Parathyroid adenoma (tissue), 2 donors: ENCODE measurements around the gene ADGRV1.

Experiments
- H2AFZ ChIP-seq: fragments of 300-600 bp; sonication (generic); one replicate; pipeline ENCODE4 v1.7.0; 2017; ENCODE audit warnings: antibody characterized with exemption, mild to moderate bottlenecking
- H3K27ac ChIP-seq: fragments of 300-600 bp; sonication (generic); one replicate; pipeline ENCODE4 v1.7.0; 2017
- H3K27me3 ChIP-seq: fragments of 300-600 bp; sonication (generic); one replicate; pipeline ENCODE4 v1.7.0; 2017; ENCODE audit warnings: low read length; ENCODE audit not compliant: control insufficient read depth, insufficient read depth
- H3K36me3 ChIP-seq: fragments of 300-600 bp; sonication (generic); one replicate; pipeline ENCODE4 v1.7.0; 2017; ENCODE audit warnings: low read length; ENCODE audit not compliant: control insufficient read depth, insufficient read depth
- H3K4me1 ChIP-seq: fragments of 300-600 bp; sonication (generic); one replicate; pipeline ENCODE4 v1.7.0; 2017; ENCODE audit warnings: control low read depth
- H3K4me2 ChIP-seq: fragments of 300-600 bp; sonication (generic); one replicate; pipeline ENCODE4 v1.7.0; 2017; ENCODE audit warnings: low read length
- H3K4me3 ChIP-seq: fragments of 300-600 bp; sonication (generic); one replicate; pipeline ENCODE4 v1.7.0; 2017; ENCODE audit warnings: low read depth, low read length
- H3K79me2 ChIP-seq: fragments of 300-600 bp; sonication (generic); one replicate; pipeline ENCODE4 v1.7.0; 2017; ENCODE audit warnings: control low read depth
- H3K9ac ChIP-seq: fragments of 300-600 bp; sonication (generic); one replicate; pipeline ENCODE4 v1.7.0; 2017; ENCODE audit warnings: mild to moderate bottlenecking
- H3K9me3 ChIP-seq: fragments of 300-600 bp; sonication (generic); one replicate; pipeline ENCODE4 v1.7.0; 2017; ENCODE audit warnings: low read length; ENCODE audit not compliant: control insufficient read depth
- TF ChIP-seq, protein P1 (sequence below): fragments of 300-600 bp; sonication (generic); IDR thresholded peaks from one replicate; pipeline ENCODE4 v1.7.0; 2017; ENCODE audit warnings: antibody characterized with exemption, mild to moderate bottlenecking
- donor health status: primary hyperparathyroidism.

Gene ADGRV1

DNA sequence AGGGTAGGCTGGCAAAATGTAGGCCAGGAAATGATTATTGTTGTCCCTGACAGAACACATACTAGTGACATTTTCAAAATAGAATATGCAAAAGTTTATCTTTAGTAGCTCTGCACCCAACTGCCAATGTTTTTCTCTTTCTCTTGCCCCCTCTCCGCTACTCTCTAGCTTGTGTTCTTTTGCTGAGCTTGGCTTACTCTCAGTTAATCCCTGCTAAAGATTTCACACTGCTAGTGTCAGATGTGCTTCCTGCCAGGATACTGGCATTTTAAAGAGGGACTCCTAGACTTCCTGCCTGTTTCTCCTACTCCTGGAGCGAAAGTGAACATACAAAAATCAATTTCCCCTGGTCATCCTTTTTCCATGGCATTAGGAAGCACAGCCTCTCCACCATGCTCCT is 564.1 kb downstream of the ADGRV1 start:
- no peak overlapping the region for H3K4me2 ChIP-seq
- no peaks in the 10 kb centered on the region for H3K9me3 ChIP-seq
- H3K27me3 ChIP-seq, result no peaks in the 10 kb centered on the region
- no peak overlapping the region for H3K27ac ChIP-seq
- no peaks in the 10 kb centered on the region for H3K36me3 ChIP-seq
- TF ChIP-seq, protein P1, sequence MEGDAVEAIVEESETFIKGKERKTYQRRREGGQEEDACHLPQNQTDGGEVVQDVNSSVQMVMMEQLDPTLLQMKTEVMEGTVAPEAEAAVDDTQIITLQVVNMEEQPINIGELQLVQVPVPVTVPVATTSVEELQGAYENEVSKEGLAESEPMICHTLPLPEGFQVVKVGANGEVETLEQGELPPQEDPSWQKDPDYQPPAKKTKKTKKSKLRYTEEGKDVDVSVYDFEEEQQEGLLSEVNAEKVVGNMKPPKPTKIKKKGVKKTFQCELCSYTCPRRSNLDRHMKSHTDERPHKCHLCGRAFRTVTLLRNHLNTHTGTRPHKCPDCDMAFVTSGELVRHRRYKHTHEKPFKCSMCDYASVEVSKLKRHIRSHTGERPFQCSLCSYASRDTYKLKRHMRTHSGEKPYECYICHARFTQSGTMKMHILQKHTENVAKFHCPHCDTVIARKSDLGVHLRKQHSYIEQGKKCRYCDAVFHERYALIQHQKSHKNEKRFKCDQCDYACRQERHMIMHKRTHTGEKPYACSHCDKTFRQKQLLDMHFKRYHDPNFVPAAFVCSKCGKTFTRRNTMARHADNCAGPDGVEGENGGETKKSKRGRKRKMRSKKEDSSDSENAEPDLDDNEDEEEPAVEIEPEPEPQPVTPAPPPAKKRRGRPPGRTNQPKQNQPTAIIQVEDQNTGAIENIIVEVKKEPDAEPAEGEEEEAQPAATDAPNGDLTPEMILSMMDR, result no peak
- H3K9ac ChIP-seq, result no peak overlapping the region
- H2AFZ ChIP-seq, result no peak overlapping the region
- peaks cover 24% of the 10 kb centered on the region for H3K4me1 ChIP-seq
- H3K79me2 ChIP-seq, result no peaks in the 10 kb centered on the region
- no peak overlapping the region for H3K4me3 ChIP-seq

DNA sequence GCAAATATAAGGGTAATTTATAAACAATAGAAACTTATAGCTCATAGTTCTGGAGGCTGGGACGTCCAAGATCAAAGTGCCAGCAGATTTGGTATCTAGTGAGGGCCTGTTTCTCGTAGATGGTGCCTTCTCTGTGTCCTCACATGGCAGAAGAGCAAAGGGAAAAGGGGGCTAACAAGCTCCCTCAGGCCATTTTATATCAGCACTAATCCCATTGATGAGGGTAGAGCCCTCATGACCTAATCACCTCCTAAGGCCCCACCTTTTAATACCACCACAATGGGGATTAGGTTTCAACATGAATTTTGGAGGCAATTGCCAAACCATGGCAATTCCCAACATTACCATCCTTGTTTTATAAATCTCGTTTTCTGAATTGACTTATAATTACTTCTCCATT is 564.7 kb downstream of the ADGRV1 start:
- no peak overlapping the region for H3K9ac ChIP-seq
- H3K4me2 ChIP-seq, result no peak overlapping the region
- no peaks in the 10 kb centered on the region for H3K9me3 ChIP-seq
- no peak overlapping the region for H2AFZ ChIP-seq
- H3K79me2 ChIP-seq, result no peaks in the 10 kb centered on the region
- no peak overlapping the region for H3K4me3 ChIP-seq
- H3K36me3 ChIP-seq, result no peaks in the 10 kb centered on the region
- TF ChIP-seq, protein P1, result no peak
- H3K4me1 ChIP-seq, result peaks cover 24% of the 10 kb centered on the region
- no peaks in the 10 kb centered on the region for H3K27me3 ChIP-seq
- no peak overlapping the region for H3K27ac ChIP-seq

DNA sequence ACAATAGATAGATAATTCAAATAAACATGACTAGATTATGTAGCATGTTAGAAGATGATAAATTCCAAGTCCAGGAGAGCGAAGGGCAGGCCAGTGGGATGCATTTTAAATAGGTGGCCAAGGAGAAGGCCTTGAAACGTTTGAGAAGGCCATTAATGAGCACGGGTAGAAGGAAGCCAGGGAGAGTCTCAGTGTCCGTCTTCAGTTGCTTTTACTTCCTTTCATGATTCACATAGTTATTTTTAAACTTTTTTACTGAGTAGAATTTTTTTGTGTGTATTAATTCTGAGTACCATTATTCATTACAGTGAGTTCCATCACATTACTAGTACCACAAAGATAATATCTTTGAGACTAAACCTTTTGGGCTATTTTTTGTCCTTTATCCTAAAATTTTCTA is 565.3 kb downstream of the ADGRV1 start:
- Histone ChIP-seq H3K27ac (no peak overlapping the region), H3K79me2 (no peaks in the 10 kb centered on the region), H3K9ac (no peak overlapping the region), H2AFZ (no peak overlapping the region), H3K4me1 (peaks cover 20% of the 10 kb centered on the region), H3K4me3 (no peak overlapping the region), H3K36me3 (no peaks in the 10 kb centered on the region), H3K9me3 (no peaks in the 10 kb centered on the region), H3K4me2 (no peak overlapping the region), H3K27me3 (no peaks in the 10 kb centered on the region)
- TF ChIP-seq, protein P1, result no peak

DNA sequence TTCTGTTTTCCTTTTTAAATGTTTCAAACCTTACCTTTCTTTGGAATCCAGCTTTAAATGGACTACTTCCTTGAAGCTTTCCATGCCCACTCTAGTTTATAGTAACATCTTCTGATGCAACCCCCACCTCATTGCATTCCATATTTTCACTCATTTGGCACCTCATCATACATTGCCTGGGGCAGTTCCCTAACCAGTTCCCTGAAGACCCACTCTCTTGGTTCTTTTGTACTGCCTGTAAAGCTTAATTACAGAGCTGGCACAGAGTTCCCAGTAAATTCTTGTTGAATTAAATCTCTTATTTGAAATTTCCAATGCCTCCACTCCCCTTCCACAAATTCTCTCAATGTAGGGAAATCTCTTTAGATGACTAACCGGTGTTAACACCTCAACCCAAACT is 567.3 kb downstream of the ADGRV1 start:
- Histone ChIP-seq H3K4me2 (no peak overlapping the region), H3K79me2 (no peaks in the 10 kb centered on the region), H3K9me3 (no peaks in the 10 kb centered on the region), H3K36me3 (no peaks in the 10 kb centered on the region), H3K4me1 (peaks cover 3% of the 10 kb centered on the region), H3K4me3 (no peak overlapping the region), H2AFZ (no peak overlapping the region), H3K9ac (no peak overlapping the region), H3K27ac (peak overlapping the region; percentile 2), H3K27me3 (no peaks in the 10 kb centered on the region)
- TF ChIP-seq, protein P1, result no peak

DNA sequence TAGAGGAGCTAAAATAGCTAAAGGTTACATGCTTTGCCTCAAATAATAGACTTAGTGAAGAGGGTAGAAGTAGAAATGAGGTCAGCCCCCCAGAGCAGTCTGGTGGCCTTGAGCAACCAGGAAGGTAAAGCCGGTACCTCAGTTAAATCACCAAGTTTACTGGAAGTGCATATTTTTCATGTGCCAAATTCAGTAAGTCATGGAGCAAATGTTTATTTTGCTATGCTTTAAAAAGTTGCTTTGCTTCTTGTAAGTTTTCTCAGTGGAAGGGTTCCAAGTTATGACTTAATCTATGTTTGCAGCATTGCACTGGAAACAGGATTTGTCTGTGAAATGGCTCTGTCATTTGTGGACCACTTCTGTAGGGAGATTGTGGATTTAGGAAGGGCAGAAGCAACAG is 567.9 kb downstream of the ADGRV1 start:
- H2AFZ ChIP-seq, result no peak overlapping the region
- H3K4me3 ChIP-seq, result no peak overlapping the region
- no peaks in the 10 kb centered on the region for H3K27me3 ChIP-seq
- TF ChIP-seq, protein P1, result no peak
- peak overlapping the region; percentile 2 for H3K27ac ChIP-seq
- no peaks in the 10 kb centered on the region for H3K9me3 ChIP-seq
- H3K79me2 ChIP-seq, result no peaks in the 10 kb centered on the region
- peaks cover 3% of the 10 kb centered on the region for H3K4me1 ChIP-seq
- H3K9ac ChIP-seq, result no peak overlapping the region
- H3K36me3 ChIP-seq, result no peaks in the 10 kb centered on the region
- no peak overlapping the region for H3K4me2 ChIP-seq
